Measurements from ENCODE around the gene CDC25C. TPM values are rescaled to one million over a fixed set of nuclear protein-coding genes. Genes with fewer than 3 reads are reported as not detected.

The CDC25C gene
- total RNA-seq, 2 donors from 2014 or later, result 0.14 to 3.2 TPM

DNA sequence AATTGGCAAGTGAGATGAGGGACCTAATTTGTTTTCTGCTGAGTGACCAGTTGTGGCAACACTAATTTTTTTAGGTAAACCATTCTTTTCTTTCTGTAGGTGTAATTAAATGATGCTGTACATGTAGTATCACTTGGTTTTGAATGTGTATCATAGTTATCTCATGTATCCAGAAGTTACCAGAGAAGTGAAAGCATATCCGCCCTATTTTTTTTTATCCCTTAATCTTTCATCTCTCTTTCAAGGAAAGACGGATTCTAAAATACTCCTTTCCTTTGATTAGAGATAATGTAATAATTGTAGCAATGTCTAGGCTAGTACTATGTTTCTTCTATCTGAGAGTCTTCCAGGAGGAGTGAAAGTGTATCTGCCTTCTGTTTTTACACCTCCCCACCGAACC, 28.0 kb upstream of the CDC25C start:
- 66% methylated on average over 3 of the region's 3 CpGs for WGBS
- Histone ChIP-seq H3K27ac (no peak overlapping the region), H3K36me3 (no peaks in the 10 kb centered on the region), H3K4me1 (replicated peaks) (peaks cover 3% of the 10 kb centered on the region), H3K4me3 (no peak overlapping the region), H3K9me3 (no peaks in the 10 kb centered on the region), H3K27me3 (replicated peaks; ENCODE audit: insufficient read depth) (no peaks in the 10 kb centered on the region)
- no peak for TF ChIP-seq POLR2AphosphoS5 (IDR thresholded peaks at IDR 0.05)
- intact Hi-C loops (cut with DNase I), result no loop called here
- no peak for DNase-seq (ENCODE audit: low spot score)

DNA sequence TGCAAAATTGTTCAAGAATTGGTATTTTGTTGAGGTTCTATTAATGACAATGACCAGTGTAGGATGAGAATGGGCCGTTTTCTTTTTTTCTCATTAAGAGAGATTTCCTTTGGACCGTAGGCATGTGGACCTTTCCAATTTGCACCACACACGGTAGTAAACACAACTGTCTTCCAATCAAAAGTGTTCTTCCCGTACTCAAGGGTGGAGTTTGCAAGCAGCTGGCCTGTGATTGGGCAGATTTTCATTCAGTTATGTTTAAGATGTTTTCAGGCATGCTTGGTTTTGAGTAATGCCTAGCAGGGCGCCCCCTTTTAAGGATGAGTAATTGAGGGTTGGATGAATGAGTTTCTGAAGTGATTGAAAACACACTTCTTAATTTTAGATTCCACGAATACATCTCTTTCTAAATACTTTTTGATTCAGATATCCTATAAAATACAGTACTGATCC, 23.3 kb upstream of the CDC25C start:
- Histone ChIP-seq H3K36me3 (no peaks in the 10 kb centered on the region), H3K4me3 (peak overlapping the region in 1 of 2 donors; percentile 96)
- DNase-seq (ENCODE audit: low spot score), result no peak

DNA sequence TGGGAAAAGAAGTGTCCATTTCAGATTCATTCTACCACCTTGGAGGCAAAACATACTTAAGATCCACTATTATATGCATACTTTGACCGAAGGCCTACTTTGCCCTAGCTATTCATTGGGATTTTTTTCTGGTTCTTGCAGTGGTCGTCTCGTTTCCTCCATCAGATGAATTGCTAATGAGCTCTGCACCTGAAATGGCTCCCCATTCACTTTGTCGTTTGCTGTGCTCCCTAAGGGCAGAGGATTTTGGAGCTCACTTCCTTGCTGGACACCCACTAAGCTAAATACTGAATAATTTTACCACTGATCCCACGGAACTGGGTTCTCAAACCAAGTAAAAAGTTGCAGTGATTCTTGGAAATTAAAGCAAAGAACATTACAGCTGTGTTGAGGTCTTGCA, 22.8 kb upstream of the CDC25C start:
- peaks cover 9% of the 10 kb centered on the region for H3K4me1 ChIP-seq (replicated peaks)
- 5% methylated on average over 5 of the region's 5 CpGs for WGBS
- H3K9me3 ChIP-seq, result no peaks in the 10 kb centered on the region
- no peak for DNase-seq (ENCODE audit: low spot score)
- H3K27ac ChIP-seq, result peak overlapping the region; percentile 88 to 99
- intact Hi-C loops (cut with DNase I), result no loop called here
- no peaks in the 10 kb centered on the region for H3K36me3 ChIP-seq
- no peaks in the 10 kb centered on the region for H3K27me3 ChIP-seq (replicated peaks; ENCODE audit: insufficient read depth)
- H3K4me3 ChIP-seq, result peak overlapping the region; percentile 85 to 96
- TF ChIP-seq, protein P1, sequence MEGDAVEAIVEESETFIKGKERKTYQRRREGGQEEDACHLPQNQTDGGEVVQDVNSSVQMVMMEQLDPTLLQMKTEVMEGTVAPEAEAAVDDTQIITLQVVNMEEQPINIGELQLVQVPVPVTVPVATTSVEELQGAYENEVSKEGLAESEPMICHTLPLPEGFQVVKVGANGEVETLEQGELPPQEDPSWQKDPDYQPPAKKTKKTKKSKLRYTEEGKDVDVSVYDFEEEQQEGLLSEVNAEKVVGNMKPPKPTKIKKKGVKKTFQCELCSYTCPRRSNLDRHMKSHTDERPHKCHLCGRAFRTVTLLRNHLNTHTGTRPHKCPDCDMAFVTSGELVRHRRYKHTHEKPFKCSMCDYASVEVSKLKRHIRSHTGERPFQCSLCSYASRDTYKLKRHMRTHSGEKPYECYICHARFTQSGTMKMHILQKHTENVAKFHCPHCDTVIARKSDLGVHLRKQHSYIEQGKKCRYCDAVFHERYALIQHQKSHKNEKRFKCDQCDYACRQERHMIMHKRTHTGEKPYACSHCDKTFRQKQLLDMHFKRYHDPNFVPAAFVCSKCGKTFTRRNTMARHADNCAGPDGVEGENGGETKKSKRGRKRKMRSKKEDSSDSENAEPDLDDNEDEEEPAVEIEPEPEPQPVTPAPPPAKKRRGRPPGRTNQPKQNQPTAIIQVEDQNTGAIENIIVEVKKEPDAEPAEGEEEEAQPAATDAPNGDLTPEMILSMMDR (IDR thresholded peaks at IDR 0.05), result no peak
- TF ChIP-seq POLR2A (IDR thresholded peaks at IDR 0.05) (no peak), POLR2AphosphoS5 (IDR thresholded peaks at IDR 0.05) (no peak)

More for the DNA sequence above, 23.3 kb upstream of the CDC25C start:
- TF ChIP-seq POLR2AphosphoS5 (IDR thresholded peaks at IDR 0.05) (no peak), POLR2A (IDR thresholded peaks at IDR 0.05) (no peak)
- TF ChIP-seq, protein P1 (IDR thresholded peaks at IDR 0.05), result no peak
- Histone ChIP-seq H3K4me1 (replicated peaks) (peaks cover 9% of the 10 kb centered on the region), H3K9me3 (no peaks in the 10 kb centered on the region), H3K27me3 (replicated peaks; ENCODE audit: insufficient read depth) (no peaks in the 10 kb centered on the region), H3K27ac (no peak overlapping the region)
- 20% methylated on average over 6 of the region's 6 CpGs for WGBS
- intact Hi-C loops (cut with DNase I), result no loop called here

DNA sequence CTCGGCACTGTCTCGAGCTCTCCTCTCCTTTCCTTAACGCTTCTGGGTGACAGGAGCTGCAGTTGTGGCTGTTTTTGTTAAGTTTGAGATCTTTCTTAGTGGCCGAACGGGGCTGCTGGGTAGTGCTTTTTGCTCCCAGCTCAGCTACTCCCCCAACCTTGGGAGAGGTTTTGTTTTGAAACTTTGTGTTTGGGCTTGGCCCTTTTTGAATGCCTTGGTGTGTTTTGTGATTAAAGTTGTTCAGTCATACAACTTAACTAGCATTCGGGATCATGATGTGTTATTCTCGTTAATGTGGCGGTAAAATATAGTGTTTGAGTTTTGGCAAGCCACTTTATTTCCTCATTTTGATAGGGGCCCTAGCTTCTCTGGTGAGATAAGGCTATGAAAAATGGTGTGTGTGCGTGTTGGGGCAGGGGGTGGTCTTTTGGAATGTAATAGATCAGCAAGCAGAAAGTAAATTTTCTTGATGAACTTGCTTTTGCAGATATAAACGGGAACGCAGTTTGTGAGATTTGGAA, 22.0 kb upstream of the CDC25C start:
- DNase-seq (ENCODE audit: low spot score), result no peak
- Histone ChIP-seq H3K4me3 (peak overlapping the region; percentile 85 to 96), H3K36me3 (no peaks in the 10 kb centered on the region), H3K27ac (peak overlapping the region; percentile 88 to 99), H3K9me3 (no peaks in the 10 kb centered on the region), H3K27me3 (replicated peaks; ENCODE audit: insufficient read depth) (no peaks in the 10 kb centered on the region), H3K4me1 (replicated peaks) (peaks cover 9% of the 10 kb centered on the region)
- TF ChIP-seq, protein P1 (IDR thresholded peaks at IDR 0.05), result no peak
- TF ChIP-seq POLR2AphosphoS5 (IDR thresholded peaks at IDR 0.05), result no peak
- TF ChIP-seq POLR2A (IDR thresholded peaks at IDR 0.05), result peak; percentile 1
- intact Hi-C loops (cut with DNase I), result no loop called here
- WGBS, result 1% methylated on average over 11 of the region's 11 CpGs

DNA sequence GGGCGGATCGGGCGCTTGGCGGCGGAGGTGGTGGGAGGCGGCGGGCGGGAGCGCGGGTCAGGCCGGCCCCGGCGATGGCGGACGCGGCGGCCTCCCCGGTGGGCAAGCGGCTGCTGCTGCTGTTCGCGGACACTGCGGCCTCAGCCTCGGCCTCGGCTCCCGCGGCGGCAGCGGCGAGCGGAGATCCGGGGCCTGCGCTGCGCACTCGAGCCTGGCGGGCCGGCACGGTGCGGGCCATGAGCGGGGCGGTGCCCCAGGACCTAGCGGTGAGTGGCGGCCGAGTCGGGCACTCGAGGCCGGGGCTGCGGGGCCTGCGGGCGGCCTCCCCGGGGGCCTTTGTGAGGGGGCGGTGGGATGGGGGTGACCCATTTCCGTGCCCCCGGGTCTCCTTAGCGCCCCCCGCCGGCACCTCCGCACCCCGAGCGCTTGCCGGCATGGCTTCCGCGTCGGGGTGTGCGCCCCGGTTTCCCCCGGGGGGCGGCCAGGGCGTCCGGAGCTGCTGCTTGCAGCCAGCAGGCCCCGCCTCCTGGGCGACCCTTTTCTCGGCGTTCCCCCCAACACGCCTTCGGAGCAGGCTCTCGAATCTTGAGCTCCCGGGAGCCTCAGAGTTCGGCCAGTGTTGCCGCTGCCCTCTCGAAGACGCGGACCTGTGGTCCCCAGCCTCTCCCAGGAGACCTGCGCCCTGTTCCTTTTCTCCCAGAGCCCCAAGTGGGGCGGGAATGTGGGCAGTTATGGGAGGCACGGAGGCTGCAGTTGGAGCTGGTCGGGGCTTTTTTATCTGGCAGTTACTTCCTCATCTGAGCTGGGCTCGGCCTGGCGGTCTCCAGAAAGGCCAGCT, 21.3 kb upstream of the CDC25C start:
- H3K36me3 ChIP-seq, result no peaks in the 10 kb centered on the region
- peaks cover 9% of the 10 kb centered on the region for H3K4me1 ChIP-seq (replicated peaks)
- peak overlapping the region; percentile 85 to 96 for H3K4me3 ChIP-seq
- peak overlapping the region; percentile 88 to 99 for H3K27ac ChIP-seq
- no peaks in the 10 kb centered on the region for H3K9me3 ChIP-seq
- DNase-seq (ENCODE audit: low spot score), result peak; percentile 62
- TF ChIP-seq POLR2A (IDR thresholded peaks at IDR 0.05), result peak; percentile 55
- TF ChIP-seq, protein P1 (IDR thresholded peaks at IDR 0.05), result peak in 3 of 4 experiments; percentile 17 to 43 (median 28)
- peak; percentile 30 for TF ChIP-seq POLR2AphosphoS5 (IDR thresholded peaks at IDR 0.05)
- intact Hi-C loops (cut with DNase I), result no loop called here
- 2% methylated on average over 24 of the region's 88 CpGs for WGBS
- no peaks in the 10 kb centered on the region for H3K27me3 ChIP-seq (replicated peaks; ENCODE audit: insufficient read depth)

All from prostate gland (tissue), 2 donors.